ENCODE measurements around the gene NOX1. TPM values are rescaled to one million over a fixed set of nuclear protein-coding genes. Genes with fewer than 3 reads are reported as not detected.

The NOX1 gene
- total RNA-seq, 1 experiment from 2014 or later, result 13.2 TPM

DNA sequence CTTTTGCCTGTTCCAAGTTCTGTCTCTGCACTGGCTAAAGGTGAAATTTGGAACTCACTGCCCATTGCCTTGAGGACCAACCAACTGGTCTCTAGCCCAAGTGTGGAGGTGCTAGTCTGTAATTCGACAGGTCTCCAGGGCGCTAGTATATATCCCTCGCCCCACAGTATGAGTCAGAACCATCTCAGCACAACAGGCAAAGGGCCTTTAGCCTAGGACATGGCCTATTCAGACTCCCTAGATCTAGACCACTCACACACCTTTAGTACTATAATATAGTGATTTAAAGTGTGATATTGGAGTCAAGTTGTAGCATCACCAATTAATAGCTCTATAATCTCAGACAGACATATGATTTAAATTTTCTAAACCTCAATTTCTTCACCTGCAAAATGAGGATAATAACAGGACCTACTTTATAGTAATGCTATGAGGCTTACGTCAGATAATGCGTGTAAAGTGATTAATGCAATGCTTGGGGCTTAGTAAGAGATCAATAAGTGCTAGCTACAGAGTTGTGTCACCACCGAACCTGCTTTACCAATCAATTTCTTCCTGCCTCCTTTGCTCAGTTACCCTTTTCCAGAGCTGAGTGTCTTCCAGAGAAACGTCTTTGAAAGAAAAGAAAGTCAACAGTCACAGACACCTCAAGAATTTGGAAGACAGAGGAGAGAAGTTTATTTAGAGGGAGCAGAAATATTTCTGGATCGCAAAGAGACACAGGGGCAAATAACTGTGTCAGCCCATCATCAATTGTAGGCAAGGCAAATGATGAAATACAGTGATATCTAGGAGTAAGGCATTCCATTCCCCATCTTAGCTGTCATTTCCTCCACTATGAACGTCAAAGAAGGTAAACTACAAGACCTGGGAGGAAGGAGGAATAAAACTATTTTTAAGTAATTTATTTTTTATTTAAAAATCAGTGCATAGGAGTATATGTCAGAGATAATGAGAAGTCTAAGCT is 2.3 kb downstream of the NOX1 start:
- peaks cover 11% of the 10 kb centered on the region for H3K4me1 ChIP-seq
- Mint-ChIP-seq H3K36me3 (ENCODE audit: insufficient read depth, unreplicated experiment) (peaks cover 7% of the 10 kb centered on the region), H3K27ac (ENCODE audit: unreplicated experiment) (peak overlapping the region; percentile 11)

DNA sequence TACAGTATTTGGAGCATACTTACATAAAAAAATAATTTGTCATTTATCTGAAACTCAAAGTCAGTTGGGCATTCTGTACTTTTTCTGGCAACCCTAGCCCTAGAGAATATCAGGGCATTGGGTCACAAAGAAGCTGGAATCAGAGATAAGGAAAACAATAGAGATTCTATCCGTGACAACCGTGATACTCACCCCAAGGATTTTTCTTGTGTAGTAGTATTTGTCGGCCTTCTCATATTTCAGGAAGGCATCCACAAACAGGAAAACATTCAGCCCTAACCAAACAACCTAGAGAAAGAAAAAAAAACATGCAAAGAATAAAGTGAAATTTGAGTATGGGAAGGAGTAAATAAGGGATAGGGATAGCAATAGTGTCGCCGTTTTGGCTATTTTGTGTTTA is 3.6 kb downstream of the NOX1 start:
- no TSS peak for BruUV-seq (replicated peaks)
- peaks cover 23% of the 10 kb centered on the region for H3K4me1 Mint-ChIP-seq (ENCODE audit: low read depth, unreplicated experiment)
- no peaks in the 10 kb centered on the region for H3K9me3 ChIP-seq
- H3K4me3 ChIP-seq (ENCODE audit: low read depth, low read length), result no peak overlapping the region
- TF ChIP-seq, protein P1, sequence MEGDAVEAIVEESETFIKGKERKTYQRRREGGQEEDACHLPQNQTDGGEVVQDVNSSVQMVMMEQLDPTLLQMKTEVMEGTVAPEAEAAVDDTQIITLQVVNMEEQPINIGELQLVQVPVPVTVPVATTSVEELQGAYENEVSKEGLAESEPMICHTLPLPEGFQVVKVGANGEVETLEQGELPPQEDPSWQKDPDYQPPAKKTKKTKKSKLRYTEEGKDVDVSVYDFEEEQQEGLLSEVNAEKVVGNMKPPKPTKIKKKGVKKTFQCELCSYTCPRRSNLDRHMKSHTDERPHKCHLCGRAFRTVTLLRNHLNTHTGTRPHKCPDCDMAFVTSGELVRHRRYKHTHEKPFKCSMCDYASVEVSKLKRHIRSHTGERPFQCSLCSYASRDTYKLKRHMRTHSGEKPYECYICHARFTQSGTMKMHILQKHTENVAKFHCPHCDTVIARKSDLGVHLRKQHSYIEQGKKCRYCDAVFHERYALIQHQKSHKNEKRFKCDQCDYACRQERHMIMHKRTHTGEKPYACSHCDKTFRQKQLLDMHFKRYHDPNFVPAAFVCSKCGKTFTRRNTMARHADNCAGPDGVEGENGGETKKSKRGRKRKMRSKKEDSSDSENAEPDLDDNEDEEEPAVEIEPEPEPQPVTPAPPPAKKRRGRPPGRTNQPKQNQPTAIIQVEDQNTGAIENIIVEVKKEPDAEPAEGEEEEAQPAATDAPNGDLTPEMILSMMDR (IDR thresholded peaks at IDR 0.05; ENCODE audit: insufficient read depth in 1 of 2, low read depth in 1 of 2, low read length in 1 of 2, severe bottlenecking in 1 of 2, unreplicated experiment in 1 of 2), result no peak
- no peaks in the 10 kb centered on the region for H3K27me3 ChIP-seq (replicated peaks; ENCODE audit: control insufficient read depth, insufficient read depth, low read length)
- peaks cover 10% of the 10 kb centered on the region for H3K4me1 ChIP-seq
- no peaks in the 10 kb centered on the region for H3K27me3 Mint-ChIP-seq (ENCODE audit: insufficient read depth, unreplicated experiment)
- peaks cover 7% of the 10 kb centered on the region for H3K36me3 Mint-ChIP-seq (ENCODE audit: insufficient read depth, unreplicated experiment)
- POLR2A ChIA-PET, result no interaction called here
- intact Hi-C loops (cut with micrococcal nuclease; ENCODE audit: unreplicated experiment), result loop anchor here (5.0 kb wide), 1 partner anchor 48 kb away; the partner anchor contains the start of gene CSTF2
- no peak for DNase-seq
- H3K4me3 Mint-ChIP-seq (ENCODE audit: unreplicated experiment), result no peak overlapping the region
- CTCF ChIA-PET, result no interaction called here
- H3K9me3 Mint-ChIP-seq (ENCODE audit: unreplicated experiment), result no peaks in the 10 kb centered on the region
- H3K36me3 ChIP-seq (ENCODE audit: control insufficient read depth, insufficient read depth, low read length), result no peaks in the 10 kb centered on the region
- no peak overlapping the region for H3K27ac Mint-ChIP-seq (ENCODE audit: unreplicated experiment)

More for the DNA sequence above, 2.3 kb downstream of the NOX1 start:
- no peaks in the 10 kb centered on the region for H3K9me3 ChIP-seq
- H3K36me3 ChIP-seq (ENCODE audit: control insufficient read depth, insufficient read depth, low read length), result no peaks in the 10 kb centered on the region
- peak in 1 of 2 experiments; percentile 13 for DNase-seq
- Mint-ChIP-seq H3K4me1 (ENCODE audit: low read depth, unreplicated experiment) (peaks cover 23% of the 10 kb centered on the region), H3K4me3 (ENCODE audit: unreplicated experiment) (peak overlapping the region; percentile 61), H3K9me3 (ENCODE audit: unreplicated experiment) (no peaks in the 10 kb centered on the region), H3K27me3 (ENCODE audit: insufficient read depth, unreplicated experiment) (no peaks in the 10 kb centered on the region)
- TF ChIP-seq, protein P1 (IDR thresholded peaks at IDR 0.05; ENCODE audit: insufficient read depth in 1 of 2, low read depth in 1 of 2, low read length in 1 of 2, severe bottlenecking in 1 of 2, unreplicated experiment in 1 of 2), result no peak
- ChIA-PET CTCF (no interaction called here), POLR2A (no interaction called here)
- no peaks in the 10 kb centered on the region for H3K27me3 ChIP-seq (replicated peaks; ENCODE audit: control insufficient read depth, insufficient read depth, low read length)
- no TSS peak for BruUV-seq (replicated peaks)
- H3K4me3 ChIP-seq (ENCODE audit: low read depth, low read length), result no peak overlapping the region
- intact Hi-C loops (cut with micrococcal nuclease; ENCODE audit: unreplicated experiment), result loop anchor here (5.0 kb wide), 1 partner anchor 50 kb away; the partner anchor contains the start of gene CSTF2

DNA sequence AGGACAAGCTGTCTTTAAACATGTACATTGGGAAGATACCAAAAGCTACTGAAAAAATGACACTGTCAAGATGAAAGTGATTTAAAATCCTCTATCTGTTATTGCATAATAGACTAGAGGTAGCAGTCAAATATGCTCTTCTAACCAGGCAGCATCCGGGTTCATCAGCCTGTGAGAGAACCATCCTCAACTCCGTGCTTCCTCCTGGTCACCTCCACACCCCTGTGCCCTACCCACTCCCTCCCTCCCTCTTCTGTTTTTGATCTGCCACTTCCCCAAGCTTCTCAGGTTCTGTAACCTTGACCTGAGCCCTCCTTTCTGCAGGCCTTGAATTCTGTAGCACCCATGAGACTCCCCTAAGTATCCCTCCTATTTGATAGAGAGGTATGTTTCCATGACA is 5.9 kb downstream of the NOX1 start:
- Histone ChIP-seq H3K9me3 (no peaks in the 10 kb centered on the region), H3K36me3 (ENCODE audit: control insufficient read depth, insufficient read depth, low read length) (no peaks in the 10 kb centered on the region), H3K4me1 (no peaks in the 10 kb centered on the region; the same call in 1 of the 2 replicates), H3K27me3 (replicated peaks; ENCODE audit: control insufficient read depth, insufficient read depth, low read length) (no peaks in the 10 kb centered on the region), H3K4me3 (ENCODE audit: low read depth, low read length) (no peak overlapping the region)
- Mint-ChIP-seq H3K4me3 (ENCODE audit: unreplicated experiment) (no peak overlapping the region), H3K27ac (ENCODE audit: unreplicated experiment) (no peak overlapping the region), H3K27me3 (ENCODE audit: insufficient read depth, unreplicated experiment) (no peaks in the 10 kb centered on the region), H3K9me3 (ENCODE audit: unreplicated experiment) (no peaks in the 10 kb centered on the region), H3K4me1 (ENCODE audit: low read depth, unreplicated experiment) (peaks cover 22% of the 10 kb centered on the region), H3K36me3 (ENCODE audit: insufficient read depth, unreplicated experiment) (peaks cover 7% of the 10 kb centered on the region)
- no TSS peak for BruUV-seq (replicated peaks)
- TF ChIP-seq, protein P1 (IDR thresholded peaks at IDR 0.05; ENCODE audit: insufficient read depth in 1 of 2, low read depth in 1 of 2, low read length in 1 of 2, severe bottlenecking in 1 of 2, unreplicated experiment in 1 of 2), result no peak
- POLR2A ChIA-PET, result no interaction called here
- CTCF ChIA-PET, result no interaction called here
- intact Hi-C loops (cut with micrococcal nuclease; ENCODE audit: unreplicated experiment), result no loop called here
- DNase-seq, result no peak

All from Caco-2 (cell line).